SK-N-SH (cell line): ENCODE measurements around the gene MIDN.
A peak's percentile ranks its signal among the peaks of the same experiment; 100 is the strongest.

Source experiments
- CTCF ChIP-seq: fragments of 200-600 bp; sonication (generic); IDR thresholded peaks from 2 replicates; pipeline ENCODE4 v1.6.1; 2017; ENCODE audit warnings: antibody characterized with exemption, mild to moderate bottlenecking, moderate library complexity
- EP300 ChIP-seq, 2 experiments: IDR thresholded peaks; 2 replicates each; pipeline versions ENCODE4 v1.4.0 to v1.6.1; 2012; ENCODE audit warnings: borderline replicate concordance in 1 of 2, low read depth in 1 of 2, low read length in 1 of 2
- EZH2phosphoT487 ChIP-seq: fragments of 200-600 bp; sonication (generic); IDR thresholded peaks from 2 replicates; pipeline ENCODE4 v1.6.1; 2017; ENCODE audit warnings: low read depth, mixed run types, mild to moderate bottlenecking, antibody characterized with exemption, moderate library complexity, borderline replicate concordance
- MXI1 ChIP-seq: IDR thresholded peaks from 2 replicates; pipeline ENCODE4 v1.6.1; 2012; ENCODE audit warnings: mild to moderate bottlenecking, low read depth, low read length, improper control_type of control experiment
- NRF1 ChIP-seq: IDR thresholded peaks from 2 replicates; pipeline ENCODE4 v1.6.1; 2012; ENCODE audit warnings: low read depth, mild to moderate bottlenecking, low read length
- PBX3 ChIP-seq: IDR thresholded peaks from 2 replicates; pipeline ENCODE4; 2012
- POLR2AphosphoS5 ChIP-seq: IDR thresholded peaks from 2 replicates; pipeline ENCODE4 v1.6.1; 2012; ENCODE audit warnings: low read depth, low read length
- RAD21 ChIP-seq: IDR thresholded peaks from 2 replicates; pipeline ENCODE4 v1.6.1; 2012; ENCODE audit warnings: mild to moderate bottlenecking, low read length
- REST ChIP-seq: IDR thresholded peaks from 2 replicates; pipeline ENCODE4 v1.6.1; 2012; ENCODE audit warnings: mild to moderate bottlenecking, low read depth, low read length, moderate library complexity
- SMC3 ChIP-seq: IDR thresholded peaks from 2 replicates; pipeline ENCODE4 v1.6.1; 2012; ENCODE audit warnings: low read depth, low read length, improper control_type of control experiment
- TAF1 ChIP-seq: IDR thresholded peaks from 2 replicates; pipeline ENCODE4 v1.6.1; 2012; ENCODE audit warnings: low read depth, mild to moderate bottlenecking, low read length, moderate library complexity, borderline replicate concordance

GRCh38 chr19:1205114-1206099 lies 43.0 kb upstream of the MIDN start, which contains the start of gene STK11:
- TF ChIP-seq EZH2phosphoT487 (no peak), CTCF (no peak), TAF1 (peak; percentile 95), POLR2AphosphoS5 (peak; percentile 46; the same call in 1 of the 2 replicates), REST (0 out of 2 replicates have a peak, but pooled peaks have one; percentile 43), SMC3 (no peak), RAD21 (no peak), MXI1 (peak; percentile 46; the same call in 1 of the 2 replicates), EP300 (IDR thresholded peaks at IDR 0.05; ENCODE audit: borderline replicate concordance in 1 of 2, low read depth in 1 of 2, low read length in 1 of 2) (no peak), PBX3 (peak; percentile 99), NRF1 (peak; percentile 51)
